Measurements from ENCODE around the gene PDE8B.

The PDE8B gene

GRCh38 chr5:77319117-77319804, 108.8 kb downstream of the PDE8B start:
- no peak for DNase-seq (ENCODE audit: low read depth)

DNA sequence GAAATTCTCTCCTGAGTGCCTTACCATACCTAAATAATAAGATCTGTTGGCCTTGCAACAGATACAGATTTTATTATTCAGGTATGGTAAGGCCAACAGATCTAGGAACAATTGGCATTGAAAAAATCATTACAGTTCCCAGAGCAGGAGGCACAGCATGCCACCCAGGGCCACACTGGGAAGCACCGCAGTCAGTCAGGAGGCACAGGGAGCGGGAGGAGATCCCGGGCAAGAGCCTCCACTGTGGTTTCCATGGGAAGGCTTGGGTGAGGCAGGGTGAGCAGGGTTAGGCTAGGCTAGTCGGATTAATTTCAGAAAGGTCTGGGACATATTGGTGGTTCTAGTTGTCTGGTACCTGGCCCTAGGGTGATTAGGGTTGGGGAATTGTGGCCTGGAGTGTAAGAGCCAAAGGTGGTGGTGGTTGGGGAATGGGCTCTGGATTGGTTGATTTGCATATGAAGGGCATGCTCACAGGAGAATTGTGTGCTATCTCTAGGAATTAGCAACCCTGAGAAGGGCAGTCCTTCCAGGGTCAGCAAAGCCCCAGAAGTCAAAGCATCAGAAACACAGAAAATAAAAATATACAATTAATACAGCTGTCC, 111.4 kb downstream of the PDE8B start:
- DNase-seq (ENCODE audit: low read depth): no peak

- no peak for DNase-seq (ENCODE audit: low read depth)
Measured at GRCh38 chr5:77322406-77322805, 111.9 kb downstream of the PDE8B start.

- DNase-seq (ENCODE audit: low read depth): no peak
Measured at GRCh38 chr5:77325921-77326541, 115.6 kb downstream of the PDE8B start.

DNA sequence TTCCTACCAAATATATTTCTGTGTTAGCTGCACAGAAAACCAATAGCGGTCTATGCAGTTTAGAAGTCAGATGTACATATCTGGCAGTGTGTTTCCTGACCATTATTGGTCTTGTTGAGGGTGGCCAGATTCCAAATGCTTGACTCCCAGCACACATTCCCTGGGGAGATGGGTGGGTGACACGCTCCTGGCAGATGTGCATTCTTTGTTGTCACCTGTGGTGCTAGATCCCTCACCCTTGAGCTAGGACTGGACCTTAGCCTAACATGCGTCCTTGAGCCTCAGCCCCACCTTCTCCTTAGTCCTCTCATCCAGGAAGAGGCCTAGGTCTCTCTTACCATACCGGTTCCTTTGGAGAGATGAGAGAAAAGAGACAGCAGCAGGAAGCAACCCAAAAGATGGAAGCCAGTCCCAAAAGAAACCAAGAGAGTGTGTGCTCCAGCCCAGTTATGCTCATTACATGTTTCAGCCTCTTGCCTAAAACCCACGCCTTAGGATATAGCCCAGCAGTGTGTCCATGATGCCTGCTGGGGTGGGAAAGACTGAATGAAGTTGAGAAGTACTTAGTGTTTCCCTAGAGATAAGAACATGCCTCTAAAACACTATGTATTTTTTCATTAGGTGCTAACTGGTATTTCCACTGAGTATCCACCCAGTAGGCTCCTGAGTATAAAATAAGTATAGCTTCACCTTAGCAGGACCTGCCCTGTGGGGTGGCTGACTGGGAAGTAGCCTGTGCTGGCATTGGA, 116.7 kb downstream of the PDE8B start:
- DNase-seq (ENCODE audit: low read depth): no peak

DNA sequence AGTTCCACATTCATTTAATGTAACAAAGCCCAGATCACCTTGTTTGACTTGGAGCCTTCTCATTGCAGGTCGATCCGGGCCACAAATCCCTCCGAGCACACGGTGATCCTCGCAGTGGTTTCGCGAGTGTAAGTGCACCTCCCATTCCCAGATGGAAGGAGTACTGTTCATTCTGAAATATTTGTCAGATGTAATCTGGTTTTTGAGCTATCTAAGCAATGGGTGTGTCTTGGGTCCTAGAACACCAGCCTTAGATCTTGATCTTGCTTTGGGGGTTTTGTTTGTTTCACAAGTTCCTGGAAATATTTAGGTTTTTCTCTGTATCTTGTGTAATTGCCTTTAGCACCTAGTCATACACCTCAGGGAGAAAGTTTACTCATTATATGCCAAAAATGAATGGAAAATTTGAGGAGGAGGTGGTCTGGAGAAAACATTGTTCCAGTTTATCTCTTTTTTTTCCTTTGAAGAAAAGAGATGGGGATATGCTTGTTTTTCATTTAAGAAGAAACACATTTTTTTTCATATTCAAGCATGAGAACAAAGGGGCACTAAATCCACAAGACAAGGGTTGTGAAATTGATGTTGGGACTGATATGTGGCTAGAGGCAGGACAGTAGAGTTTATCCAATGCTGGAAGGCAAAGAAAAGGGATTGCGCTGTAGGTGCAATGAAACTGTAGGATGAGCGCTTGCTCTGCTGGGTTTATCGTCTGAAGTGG, 118.6 kb downstream of the PDE8B start:
- no peak for DNase-seq (ENCODE audit: low read depth)

- no peak for DNase-seq (ENCODE audit: low read depth)
Measured at GRCh38 chr5:77329664-77330430, 119.4 kb downstream of the PDE8B start.

GRCh38 chr5:77333036-77333435, 122.6 kb downstream of the PDE8B start:
- DNase-seq (ENCODE audit: low read depth): no peak

GRCh38 chr5:77333451-77334123, 123.1 kb downstream of the PDE8B start:
- DNase-seq (ENCODE audit: low read depth): no peak

DNA sequence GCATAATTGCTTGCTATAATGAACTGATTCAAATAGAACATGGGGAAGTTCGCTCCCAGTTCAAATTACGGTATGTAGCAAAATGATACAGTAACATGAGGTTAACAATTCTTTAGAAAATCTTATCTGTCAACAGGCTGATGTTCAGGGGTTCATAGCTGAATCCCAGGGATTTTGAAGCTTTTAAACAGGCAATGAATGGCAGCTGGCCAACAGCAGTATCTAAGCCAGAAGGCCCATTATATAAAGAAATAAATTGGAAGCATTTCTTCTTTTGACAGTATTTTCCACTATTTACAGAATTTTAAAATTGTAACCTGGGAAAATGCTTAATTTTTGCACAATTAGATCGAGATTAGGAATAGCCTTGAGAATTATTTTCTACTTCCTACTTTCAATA, 126.8 kb downstream of the PDE8B start:
- DNase-seq (ENCODE audit: low read depth): no peak

GRCh38 chr5:77337686-77338085, 127.2 kb downstream of the PDE8B start:
- DNase-seq (ENCODE audit: low read depth): no peak

GRCh38 chr5:77339337-77339890, 128.9 kb downstream of the PDE8B start:
- DNase-seq (ENCODE audit: low read depth): no peak

DNA sequence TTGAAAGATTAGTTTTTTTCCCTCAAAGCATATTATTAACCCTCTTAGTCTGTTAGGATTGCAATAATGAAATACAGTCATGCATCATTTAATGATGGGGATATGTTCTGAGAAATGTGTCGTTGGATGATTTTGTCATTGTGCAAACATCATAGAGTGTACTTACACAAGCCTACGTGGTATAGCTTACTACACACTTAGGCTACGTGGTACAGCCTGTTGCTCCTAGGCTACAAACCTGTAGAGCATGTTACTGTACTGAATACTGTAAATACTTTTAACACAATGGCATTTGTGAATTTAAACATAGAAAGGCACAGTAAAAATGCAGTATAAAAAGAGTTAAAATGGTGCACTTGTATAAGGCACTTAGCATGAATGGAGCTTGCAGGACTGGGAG, 132.7 kb downstream of the PDE8B start:
- DNase-seq (ENCODE audit: low read depth): no peak

GRCh38 chr5:77347435-77348098, 137.1 kb downstream of the PDE8B start:
- DNase-seq (ENCODE audit: low read depth): no peak

- no peak for DNase-seq (ENCODE audit: low read depth)
Measured at GRCh38 chr5:77353251-77353650, 142.8 kb downstream of the PDE8B start.

DNA sequence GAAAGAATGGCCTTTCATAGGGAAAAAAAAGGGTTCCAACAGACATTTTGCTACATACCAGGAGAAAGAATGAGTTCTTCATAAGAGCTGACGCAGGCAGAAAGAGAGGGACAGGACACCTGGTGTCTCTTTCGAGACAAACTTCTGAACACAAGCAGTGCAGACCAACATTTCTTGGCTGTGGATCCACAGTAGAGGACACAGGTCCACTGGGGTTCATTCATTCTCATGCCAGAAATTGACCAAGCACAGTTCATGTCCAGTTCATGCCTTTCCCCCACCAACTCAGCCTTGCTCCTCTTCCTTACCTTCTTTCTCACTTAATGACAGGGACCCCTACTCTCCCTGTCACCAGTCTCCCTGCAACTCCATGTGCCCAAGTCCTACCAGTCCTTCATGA, 144.0 kb downstream of the PDE8B start:
- no peak for DNase-seq (ENCODE audit: low read depth)

DNA sequence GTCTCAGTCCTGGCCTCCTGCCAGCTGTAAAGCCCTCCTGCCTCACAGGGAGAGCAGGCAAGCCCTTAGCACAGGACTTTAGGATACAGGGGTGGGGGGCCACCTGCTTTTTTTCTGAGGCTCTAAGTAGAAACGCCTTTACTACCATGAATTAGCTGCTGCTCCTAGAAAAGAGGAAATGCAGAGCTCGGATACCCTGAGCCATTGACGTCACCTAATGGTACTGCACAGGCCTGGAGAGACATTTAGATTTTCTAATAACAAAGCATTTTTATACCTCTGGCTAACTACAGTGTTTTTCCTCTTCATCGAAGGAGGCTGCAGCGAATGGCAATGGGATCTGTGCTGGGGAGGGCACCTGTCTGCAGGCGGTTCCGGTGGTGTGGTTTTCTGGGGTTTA, 144.6 kb downstream of the PDE8B start:
- no peak for DNase-seq (ENCODE audit: low read depth)

- DNase-seq (ENCODE audit: low read depth): no peak
Measured at GRCh38 chr5:77355751-77356150, 145.3 kb downstream of the PDE8B start.

GRCh38 chr5:77356740-77357139, 146.3 kb downstream of the PDE8B start:
- no peak for DNase-seq (ENCODE audit: low read depth)

All from stimulated activated CD8-positive, alpha-beta memory T cell treated with anti-CD3 and anti-CD28 coated beads, Interleukin-7, amount 100 ng/mL, for 24 hours (primary cell).